PC-3 (cell line): ENCODE results near the gene PHTF2. TPM values are rescaled to one million over a fixed set of nuclear protein-coding genes. Genes with fewer than 3 reads are reported as not detected.

ENCODE experiments used
- ATAC-seq: fragments of 200-7000 bp; cut with Tn5 transposase; 2 replicates; pipeline ENCODE4 v1.9.1; 2020; ENCODE audit warnings: mild to moderate bottlenecking, moderate library complexity
- BruUV-seq: library from RNA; stranded (reverse); fragments of 400-500 nt; replicated peaks from 2 replicates; lab custom pipeline; 2021; lab: Mats Ljungman, UMichigan
- CTCF ChIA-PET: fragments of 300-600 bp; sonication (Branson Sonifier 250); formaldehyde crosslinking; loops from one replicate; lab custom pipeline; 2022; ENCODE audit warnings: antibody characterized with exemption; lab: Charles Lee
- POLR2A ChIA-PET: fragments of 300-600 bp; sonication (Branson Sonifier 250); formaldehyde crosslinking; loops from one replicate; lab custom pipeline; 2022; ENCODE audit warnings: antibody characterized with exemption; ENCODE audit not compliant: unreplicated experiment; lab: Charles Lee
- DNase-seq: peaks from one replicate; pipeline ENCODE4 v3.0.0-alpha.2; 2015
- H2AFZ ChIP-seq: fragments of 300-600 bp; sonication (generic); 2 replicates; pipeline ENCODE4 v1.6.0; 2016; ENCODE audit warnings: antibody characterized with exemption, low read length
- H3F3A ChIP-seq: fragments of 300-600 bp; sonication (generic); one replicate; pipeline ENCODE4 v1.6.0; 2017; ENCODE audit warnings: antibody characterized with exemption, low read length, control low read depth, mild to moderate bottlenecking; ENCODE audit not compliant: unreplicated experiment
- H3K27ac ChIP-seq: fragments of 300-600 bp; sonication (generic); 2 replicates; pipeline ENCODE4 v1.5.1; 2016; ENCODE audit warnings: mild to moderate bottlenecking, low read length
- H3K27me3 ChIP-seq: fragments of 300-600 bp; sonication (generic); 2 replicates; pipeline ENCODE4 v1.6.1; 2016; ENCODE audit warnings: low read length, mixed read lengths
- H3K36me3 ChIP-seq: fragments of 300-600 bp; sonication (generic); 2 replicates; pipeline ENCODE4 v1.6.1; 2016; ENCODE audit warnings: low read depth, mixed run types, low read length, mixed read lengths
- H3K4me1 ChIP-seq: fragments of 300-600 bp; sonication (generic); 2 replicates; pipeline ENCODE4 v1.5.1; 2016; ENCODE audit warnings: low read length; ENCODE audit not compliant: insufficient read depth
- H3K4me2 ChIP-seq: fragments of 300-600 bp; sonication (generic); 2 replicates; pipeline ENCODE4 v1.6.0; 2016; ENCODE audit warnings: low read length
- H3K4me3 ChIP-seq: fragments of 300-600 bp; sonication (generic); 2 replicates; pipeline ENCODE4 v1.5.1; 2016; ENCODE audit warnings: mild to moderate bottlenecking, low read length, mixed read lengths
- H3K79me2 ChIP-seq: fragments of 300-600 bp; sonication (generic); 2 replicates; pipeline ENCODE4 v1.6.1; 2017; ENCODE audit warnings: low read length, mixed read lengths
- H3K9ac ChIP-seq: fragments of 300-600 bp; sonication (generic); 2 replicates; pipeline ENCODE4 v1.6.0; 2016; ENCODE audit warnings: mild to moderate bottlenecking, low read length
- H3K9me2 ChIP-seq: fragments of 300-600 bp; sonication (generic); replicated peaks from 2 replicates; pipeline ENCODE4 v1.6.1; 2016; ENCODE audit warnings: mixed run types, low read length, mixed read lengths
- H3K9me3 ChIP-seq: fragments of 300-600 bp; sonication (generic); 2 replicates; pipeline ENCODE4 v1.6.1; 2016; ENCODE audit warnings: low read length, mixed read lengths
- H4K20me1 ChIP-seq: fragments of 300-600 bp; sonication (generic); 2 replicates; pipeline ENCODE4 v1.6.1; 2016; ENCODE audit warnings: low read length, mixed read lengths
- EZH2 ChIP-seq: fragments of 300-600 bp; sonication (generic); IDR thresholded peaks from one replicate; pipeline ENCODE4 v1.6.1; 2017; ENCODE audit warnings: antibody characterized with exemption, mild to moderate bottlenecking, low read length; ENCODE audit not compliant: unreplicated experiment
- EZH2phosphoT487 ChIP-seq: fragments of 300-600 bp; sonication (generic); IDR thresholded peaks from 2 replicates; pipeline ENCODE4 v1.6.1; 2018; ENCODE audit warnings: mild to moderate bottlenecking, antibody characterized with exemption, low read length, borderline replicate concordance
- intact Hi-C: fragments of 100-400 bp; cut with micrococcal nuclease; formaldehyde crosslinking; loops from 2 replicates; pipeline ENCODE4 v1.9.0; 2023
- total RNA-seq: library from RNA; depleted of rRNA; stranded (reverse); fragments of >200 nt; gene quantifications from 2 replicates; pipeline ENCODE4 v1.2.3, GENCODE V29; 2014; rRNA removed
- TF ChIP-seq, protein P1 (sequence below): fragments of 300-600 bp; sonication (generic); conservative IDR thresholded peaks from 2 replicates; pipeline ENCODE4 v1.5.1; 2017; ENCODE audit warnings: antibody characterized with exemption, low read depth, mild to moderate bottlenecking, low read length

Gene PHTF2
- total RNA-seq, 1 experiment from 2014 or later = 20.4 TPM

GRCh38 chr7:78002715-78003114, 204.1 kb downstream of the PHTF2 start:
- TF ChIP-seq, protein P1, sequence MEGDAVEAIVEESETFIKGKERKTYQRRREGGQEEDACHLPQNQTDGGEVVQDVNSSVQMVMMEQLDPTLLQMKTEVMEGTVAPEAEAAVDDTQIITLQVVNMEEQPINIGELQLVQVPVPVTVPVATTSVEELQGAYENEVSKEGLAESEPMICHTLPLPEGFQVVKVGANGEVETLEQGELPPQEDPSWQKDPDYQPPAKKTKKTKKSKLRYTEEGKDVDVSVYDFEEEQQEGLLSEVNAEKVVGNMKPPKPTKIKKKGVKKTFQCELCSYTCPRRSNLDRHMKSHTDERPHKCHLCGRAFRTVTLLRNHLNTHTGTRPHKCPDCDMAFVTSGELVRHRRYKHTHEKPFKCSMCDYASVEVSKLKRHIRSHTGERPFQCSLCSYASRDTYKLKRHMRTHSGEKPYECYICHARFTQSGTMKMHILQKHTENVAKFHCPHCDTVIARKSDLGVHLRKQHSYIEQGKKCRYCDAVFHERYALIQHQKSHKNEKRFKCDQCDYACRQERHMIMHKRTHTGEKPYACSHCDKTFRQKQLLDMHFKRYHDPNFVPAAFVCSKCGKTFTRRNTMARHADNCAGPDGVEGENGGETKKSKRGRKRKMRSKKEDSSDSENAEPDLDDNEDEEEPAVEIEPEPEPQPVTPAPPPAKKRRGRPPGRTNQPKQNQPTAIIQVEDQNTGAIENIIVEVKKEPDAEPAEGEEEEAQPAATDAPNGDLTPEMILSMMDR = no peak
- TF ChIP-seq EZH2 = no peak
- TF ChIP-seq EZH2phosphoT487 = no peak
- no peak for DNase-seq
- no peak overlapping the region for H3K27ac ChIP-seq
- no peaks in the 10 kb centered on the region for H3K36me3 ChIP-seq
- H3K9ac ChIP-seq = no peak overlapping the region
- ChIA-PET CTCF (no interaction called here), POLR2A (no interaction called here)
- H2AFZ ChIP-seq = no peak overlapping the region
- H4K20me1 ChIP-seq = no peaks in the 10 kb centered on the region
- BruUV-seq = no TSS peak
- no peak for ATAC-seq
- no peaks in the 10 kb centered on the region for H3K4me1 ChIP-seq
- H3K9me3 ChIP-seq = no peaks in the 10 kb centered on the region
- H3K4me3 ChIP-seq = no peak overlapping the region
- no peak overlapping the region for H3K4me2 ChIP-seq
- no peaks in the 10 kb centered on the region for H3K9me2 ChIP-seq
- H3K79me2 ChIP-seq = no peaks in the 10 kb centered on the region
- intact Hi-C loops = no loop called here
- H3F3A ChIP-seq = no peaks in the 10 kb centered on the region
- H3K27me3 ChIP-seq = no peaks in the 10 kb centered on the region

DNA sequence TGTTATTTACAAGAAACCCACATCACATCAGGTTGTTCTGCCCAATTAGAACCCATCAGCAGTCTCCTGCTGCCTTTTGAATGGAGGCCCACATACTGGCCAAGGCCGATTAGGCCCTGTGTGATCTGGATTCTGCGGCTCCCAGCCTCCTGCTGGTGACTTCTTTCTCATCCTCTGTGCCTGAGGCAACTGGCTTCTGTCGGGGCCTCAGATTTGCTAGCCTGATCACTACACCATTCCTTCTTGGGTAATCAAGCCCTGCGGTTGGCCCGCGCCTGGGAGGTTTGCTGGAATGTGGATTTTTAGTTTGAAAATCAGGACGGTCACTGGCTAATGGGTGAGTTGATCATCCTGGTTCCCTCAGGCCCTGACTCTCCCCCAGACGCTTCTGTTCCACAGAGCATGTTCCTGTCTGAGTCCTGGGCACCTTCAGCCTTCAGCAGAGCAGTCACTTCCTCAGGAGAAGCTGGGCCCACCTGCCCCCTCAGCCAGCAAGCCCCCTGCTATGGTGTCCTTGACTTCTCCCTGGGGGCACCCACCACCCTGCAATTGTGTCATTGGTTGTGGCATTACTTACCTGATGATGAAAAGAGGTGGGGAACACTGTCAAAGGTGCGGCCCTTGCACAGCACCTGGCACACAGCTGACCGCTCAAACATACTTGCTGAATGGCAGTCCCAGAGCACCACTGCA, 207.6 kb downstream of the PHTF2 start:
- Histone ChIP-seq H3K79me2 (no peaks in the 10 kb centered on the region), H3K4me2 (no peak overlapping the region), H3K36me3 (no peaks in the 10 kb centered on the region), H3K9me3 (no peaks in the 10 kb centered on the region), H3K9me2 (no peaks in the 10 kb centered on the region), H3K9ac (no peak overlapping the region), H3K4me3 (no peak overlapping the region), H4K20me1 (no peaks in the 10 kb centered on the region), H3K27ac (no peak overlapping the region), H2AFZ (no peak overlapping the region), H3K4me1 (no peaks in the 10 kb centered on the region), H3K27me3 (no peaks in the 10 kb centered on the region), H3F3A (no peaks in the 10 kb centered on the region)
- TF ChIP-seq EZH2phosphoT487 (no peak), EZH2 (no peak)
- TF ChIP-seq, protein P1 = no peak
- ChIA-PET CTCF (no interaction called here), POLR2A (no interaction called here)
- BruUV-seq = no TSS peak
- intact Hi-C loops = no loop called here
- no peak for DNase-seq
- ATAC-seq = no peak

Other genes starting within 250 kb of the PHTF2 start
- gene RSBN1L, start 102.3 kb upstream of the PHTF2 start, total RNA-seq = 6.9 and 11.2 TPM in 2 replicates
- 6.9 and 8.1 TPM in 2 replicates for gene TMEM60, start 339 bp upstream of the PHTF2 start, total RNA-seq